ENCODE data around the gene ZSCAN10. TPM values are rescaled to one million over a fixed set of nuclear protein-coding genes. Genes with fewer than 3 reads are reported as not detected.
A peak's percentile ranks its signal among the peaks of the same experiment; 100 is the strongest.

Gene ZSCAN10
- total and polyA plus RNA-seq, 2 of the 13 experiments (the other 11 are each of a cell fraction or from before 2014, with no cell fraction given) = not detected

- TF ChIP-seq ZNF280B (CRISPR knock-in tag; IDR thresholded peaks at IDR 0.05; ENCODE audit: borderline replicate concordance) (no peak; the same call in 1 of the 2 replicates), SNAPC5 (CRISPR knock-in tag; IDR thresholded peaks at IDR 0.05; ENCODE audit: borderline replicate concordance) (no peak), SMAD9 (CRISPR knock-in tag; IDR thresholded peaks at IDR 0.05) (no peak), ZNF891 (CRISPR knock-in tag; IDR thresholded peaks at IDR 0.05) (no peak), E2F5 (CRISPR knock-in tag; conservative IDR thresholded peaks at IDR 0.05) (no peak), SP140L (CRISPR knock-in tag; IDR thresholded peaks at IDR 0.05; ENCODE audit: borderline replicate concordance) (0 out of 2 replicates have a peak, but pooled peaks have one; percentile 47), EP300 (IDR thresholded peaks at IDR 0.05; ENCODE audit: low read depth in 2 of 2, low read length in 2 of 2) (0 out of 4 replicates have a peak, but pooled peaks have one; percentile 5 to 21), EP300 (CRISPR knock-in tag; IDR thresholded peaks at IDR 0.05; ENCODE audit: borderline replicate concordance) (no peak), ARNTL (CRISPR knock-in tag; IDR thresholded peaks at IDR 0.05) (peak; percentile 70), ZNF503 (CRISPR knock-in tag; IDR thresholded peaks at IDR 0.05) (peak; percentile 42; the same call in 1 of the 2 replicates), KLF6 (CRISPR knock-in tag; IDR thresholded peaks at IDR 0.05) (no peak), ZNF446 (CRISPR knock-in tag; IDR thresholded peaks at IDR 0.05) (peak; percentile 71; the same call in 1 of the 2 replicates), SRF (IDR thresholded peaks at IDR 0.05; ENCODE audit: low read depth, low read length) (peak; percentile 63; the same call in 1 of the 2 replicates), EHMT2 (IDR thresholded peaks at IDR 0.05; ENCODE audit: borderline replicate concordance, low read depth, low read length) (no peak), REPIN1 (CRISPR knock-in tag; IDR thresholded peaks at IDR 0.05; ENCODE audit: borderline replicate concordance, low read depth) (no peak; the same call in 1 of the 2 replicates), ZBTB8A (CRISPR knock-in tag; IDR thresholded peaks at IDR 0.05; ENCODE audit: borderline replicate concordance, low read depth) (no peak), ZNF275 (CRISPR knock-in tag; IDR thresholded peaks at IDR 0.05; ENCODE audit: borderline replicate concordance) (peak; percentile 55; the same call in 1 of the 2 replicates), ZNF572 (CRISPR knock-in tag; IDR thresholded peaks at IDR 0.05) (0 out of 2 replicates have a peak, but pooled peaks have one; percentile 11), HCFC1 (IDR thresholded peaks at IDR 0.05; ENCODE audit: low read depth, low read length) (peak; percentile 65; the same call in 1 of the 2 replicates), NAIF1 (CRISPR knock-in tag; IDR thresholded peaks at IDR 0.05; ENCODE audit: borderline replicate concordance) (peak; percentile 74), THAP8 (CRISPR knock-in tag; IDR thresholded peaks at IDR 0.05; ENCODE audit: borderline replicate concordance) (no peak), ZBTB3 (CRISPR knock-in tag; IDR thresholded peaks at IDR 0.05; ENCODE audit: borderline replicate concordance, low read depth) (no peak)
Observed at GRCh38 chr16:3112058-3112880, 13.2 kb upstream of the ZSCAN10 start, which contains the start of gene ZNF205 (continued).
